GM21825 (cell line): ENCODE measurements around the gene WASHC2A.
"Not testable (repeated sequence)": the region's sequence is repeated elsewhere in the genome, so short reads cannot be mapped to it uniquely, and the experiment has no call there.

Experiments used
- ATAC-seq: cut with Tn5 transposase; IDR thresholded peaks from one replicate; pipeline ENCODE4 v1.9.1; 2021; ENCODE audit warnings: mild to moderate bottlenecking, moderate library complexity; ENCODE audit not compliant: unreplicated experiment

Gene WASHC2A

GRCh38 chr10:50063100-50063499 lies 4.7 kb upstream of the WASHC2A start:
- ATAC-seq = no peak

- ATAC-seq = peak; percentile 1
Measured at GRCh38 chr10:50068352-50068659, 552 bp downstream of the WASHC2A start.

GRCh38 chr10:50075139-50075538 lies 7.4 kb downstream of the WASHC2A start:
- ATAC-seq = not testable (repeated sequence)

GRCh38 chr10:50075544-50075943 lies 7.8 kb downstream of the WASHC2A start:
- ATAC-seq = not testable (repeated sequence)

- not testable (repeated sequence) for ATAC-seq
Measured at GRCh38 chr10:50091304-50091703, 23.6 kb downstream of the WASHC2A start.

GRCh38 chr10:50092928-50093327 lies 25.2 kb downstream of the WASHC2A start:
- ATAC-seq = not testable (repeated sequence)

- not testable (repeated sequence) for ATAC-seq
Measured at GRCh38 chr10:50094630-50095029, 26.9 kb downstream of the WASHC2A start.

- ATAC-seq = not testable (repeated sequence)
Measured at GRCh38 chr10:50095402-50095801, 27.6 kb downstream of the WASHC2A start.

- ATAC-seq = not testable (repeated sequence)
Measured at GRCh38 chr10:50096722-50097121, 29.0 kb downstream of the WASHC2A start.

GRCh38 chr10:50098645-50099044 lies 30.9 kb downstream of the WASHC2A start:
- ATAC-seq = not testable (repeated sequence)

GRCh38 chr10:50101139-50101582 lies 33.4 kb downstream of the WASHC2A start:
- ATAC-seq = not testable (repeated sequence)

- ATAC-seq = peak; percentile 2
Measured at GRCh38 chr10:50101747-50102146, 34.0 kb downstream of the WASHC2A start.

GRCh38 chr10:50102267-50102666 lies 34.5 kb downstream of the WASHC2A start:
- peak; percentile 74 for ATAC-seq

GRCh38 chr10:50108999-50109698 lies 41.4 kb downstream of the WASHC2A start:
- ATAC-seq = not testable (repeated sequence)

- not testable (repeated sequence) for ATAC-seq
Measured at GRCh38 chr10:50112419-50113112, 44.8 kb downstream of the WASHC2A start.

- not testable (repeated sequence) for ATAC-seq
Measured at GRCh38 chr10:50126765-50127164, 59.0 kb downstream of the WASHC2A start.

- not testable (repeated sequence) for ATAC-seq
Measured at GRCh38 chr10:50127770-50128292, 60.1 kb downstream of the WASHC2A start.

- not testable (repeated sequence) for ATAC-seq
Measured at GRCh38 chr10:50131245-50131965, 63.7 kb downstream of the WASHC2A start.

GRCh38 chr10:50132322-50132721 lies 64.6 kb downstream of the WASHC2A start:
- ATAC-seq = not testable (repeated sequence)

GRCh38 chr10:50132841-50133240 lies 65.1 kb downstream of the WASHC2A start:
- ATAC-seq = not testable (repeated sequence)

GRCh38 chr10:50143512-50144174 lies 75.9 kb downstream of the WASHC2A start:
- ATAC-seq = not testable (repeated sequence)
